DOHH2 (cell line): Measurements from ENCODE around the gene PI4K2A.

Experiments
- EZH2phosphoT487 ChIP-seq: fragments of 200-600 bp; sonication (generic); IDR thresholded peaks from 2 replicates; pipeline ENCODE4 v1.6.1; 2017; ENCODE audit warnings: borderline replicate concordance, mild to moderate bottlenecking, antibody characterized with exemption, low read length, moderate library complexity, mixed read lengths
- TF ChIP-seq, protein P1 (sequence below): fragments of 200-600 bp; sonication (generic); IDR thresholded peaks from one replicate; pipeline ENCODE4 v1.5.1; 2014; ENCODE audit warnings: antibody characterized with exemption, mild to moderate bottlenecking, low read depth, low read length; ENCODE audit not compliant: poor library complexity, severe bottlenecking

DNA sequence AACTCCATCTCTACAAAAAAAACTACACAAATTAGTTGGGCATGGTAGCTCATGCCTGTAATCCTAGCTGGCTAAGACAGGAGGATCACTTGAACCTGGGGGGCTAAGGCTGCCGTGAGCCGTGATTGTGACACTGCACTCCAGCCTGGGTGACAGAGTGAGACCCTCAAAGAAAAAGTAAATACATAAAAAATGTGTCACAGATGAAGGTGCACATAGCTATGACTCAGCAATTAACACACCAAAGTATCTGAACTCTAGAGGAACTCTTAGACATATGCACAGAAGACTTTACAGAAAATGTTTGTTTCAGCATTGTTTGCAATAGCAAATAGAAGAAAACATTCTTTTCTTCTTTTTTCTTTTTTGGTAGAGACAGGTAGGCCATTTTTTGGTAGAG lies 42.7 kb upstream of the PI4K2A start:
- TF ChIP-seq, protein P1, sequence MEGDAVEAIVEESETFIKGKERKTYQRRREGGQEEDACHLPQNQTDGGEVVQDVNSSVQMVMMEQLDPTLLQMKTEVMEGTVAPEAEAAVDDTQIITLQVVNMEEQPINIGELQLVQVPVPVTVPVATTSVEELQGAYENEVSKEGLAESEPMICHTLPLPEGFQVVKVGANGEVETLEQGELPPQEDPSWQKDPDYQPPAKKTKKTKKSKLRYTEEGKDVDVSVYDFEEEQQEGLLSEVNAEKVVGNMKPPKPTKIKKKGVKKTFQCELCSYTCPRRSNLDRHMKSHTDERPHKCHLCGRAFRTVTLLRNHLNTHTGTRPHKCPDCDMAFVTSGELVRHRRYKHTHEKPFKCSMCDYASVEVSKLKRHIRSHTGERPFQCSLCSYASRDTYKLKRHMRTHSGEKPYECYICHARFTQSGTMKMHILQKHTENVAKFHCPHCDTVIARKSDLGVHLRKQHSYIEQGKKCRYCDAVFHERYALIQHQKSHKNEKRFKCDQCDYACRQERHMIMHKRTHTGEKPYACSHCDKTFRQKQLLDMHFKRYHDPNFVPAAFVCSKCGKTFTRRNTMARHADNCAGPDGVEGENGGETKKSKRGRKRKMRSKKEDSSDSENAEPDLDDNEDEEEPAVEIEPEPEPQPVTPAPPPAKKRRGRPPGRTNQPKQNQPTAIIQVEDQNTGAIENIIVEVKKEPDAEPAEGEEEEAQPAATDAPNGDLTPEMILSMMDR: no peak
- TF ChIP-seq EZH2phosphoT487: no peak
